Kidney (tissue), 14 donors: Measurements from ENCODE around the gene GSDME. TPM values are rescaled to one million over a fixed set of nuclear protein-coding genes. Genes with fewer than 3 reads are reported as not detected.

ENCODE experiments used
- DNase-seq, 5 donors: peaks; one replicate each; pipeline ENCODE4 v3.0.0-alpha.2; 2013 to 2020
- FAIRE-seq: peaks from 2 replicates; lab custom pipeline; 2012; peaks lifted over from hg19 to GRCh38; lab: Jason Lieb, UNC
- H3K27ac ChIP-seq, 2 donors: one replicate each; pipeline ENCODE4 v1.7.0; 2013; ENCODE audit warnings: low read depth in 2 of 2, low read length in 2 of 2, inconsistent platforms in 1 of 2
- H3K27me3 ChIP-seq: one replicate; pipeline ENCODE4 v1.7.1; 2013; ENCODE audit warnings: low read length, inconsistent platforms; ENCODE audit not compliant: control insufficient read depth, insufficient read depth
- H3K36me3 ChIP-seq, 3 donors: one replicate each; pipeline versions ENCODE4 v1.7.0 to v1.7.1; 2013; ENCODE audit warnings: low read length in 3 of 3, control low read depth in 1 of 3, inconsistent platforms in 1 of 3; ENCODE audit not compliant: insufficient read depth in 3 of 3, control insufficient read depth in 2 of 3
- H3K4me1 ChIP-seq, 3 donors: one replicate each; pipeline versions ENCODE4 v1.7.0 to v1.7.1; 2013; ENCODE audit warnings: low read length in 3 of 3, inconsistent platforms in 1 of 3, low read depth in 1 of 3; ENCODE audit not compliant: control insufficient read depth in 2 of 3, insufficient read depth in 2 of 3
- H3K4me3 ChIP-seq, 3 donors: one replicate each; pipeline versions ENCODE4 v1.7.0 to v1.8.1; 2013; ENCODE audit warnings: low read length in 3 of 3, control low read depth in 1 of 3, inconsistent platforms in 1 of 3
- H3K9ac ChIP-seq, 3 donors: one replicate each; pipeline versions ENCODE4 v1.7.0 to v1.7.1; 2013; ENCODE audit warnings: low read length in 3 of 3, control low read depth in 1 of 3, inconsistent platforms in 1 of 3
- H3K9me3 ChIP-seq, 3 donors: one replicate each; pipeline versions ENCODE4 v1.7.0 to v1.7.1; 2013; ENCODE audit warnings: low read length in 3 of 3, control low read depth in 1 of 3, inconsistent platforms in 1 of 3; ENCODE audit not compliant: control insufficient read depth in 2 of 3, insufficient read depth in 1 of 3
- intact Hi-C: fragments of 100-400 bp; cut with DNase I; formaldehyde crosslinking; loops from one replicate; pipeline ENCODE4 v1.11.1; 2022
- polyA plus RNA-seq: library from polyadenylated mRNA; stranded (reverse); fragments of 350-450 nt; fragmentation: Illumina TruSeq; extraction: RNeasy Lipid Tissue Mini Kit (QIAGEN cat#74804); gene quantifications from one replicate; pipeline ENCODE4 v1.2.3, GENCODE V29; 2014; ENCODE audit warnings: low read depth, low replicate concordance; ENCODE audit not compliant: insufficient read depth
- total RNA-seq: library from RNA; stranded (reverse); fragmentation: NEBNext Ultra II Directional; extraction: Animal tissue kit (Norgen Biotek cat#: 25700); gene quantifications from one replicate; pipeline ENCODE4 v1.2.1, GENCODE V29; 2021
- TF ChIP-seq, protein P1 (sequence below): IDR thresholded peaks from 3 replicates; pipeline ENCODE4 v1.5.1; 2012; ENCODE audit warnings: mild to moderate bottlenecking, moderate library complexity, borderline replicate concordance; ENCODE audit not compliant: insufficient read depth; ENCODE audit errors: extremely low read depth
- donor health status: control.
- donor health status: control.
- donor health status: control.
- donor health status: control.
- donor health status: control.
- donor health status: DM: yes; HTN: yes; CAD: no.
- donor health status: Normal renal cell carcinoma (clear cell type).

The GSDME gene
- total and polyA plus RNA-seq, 2 donors from 2014 or later, result 11.7 to 16.8 TPM

DNA sequence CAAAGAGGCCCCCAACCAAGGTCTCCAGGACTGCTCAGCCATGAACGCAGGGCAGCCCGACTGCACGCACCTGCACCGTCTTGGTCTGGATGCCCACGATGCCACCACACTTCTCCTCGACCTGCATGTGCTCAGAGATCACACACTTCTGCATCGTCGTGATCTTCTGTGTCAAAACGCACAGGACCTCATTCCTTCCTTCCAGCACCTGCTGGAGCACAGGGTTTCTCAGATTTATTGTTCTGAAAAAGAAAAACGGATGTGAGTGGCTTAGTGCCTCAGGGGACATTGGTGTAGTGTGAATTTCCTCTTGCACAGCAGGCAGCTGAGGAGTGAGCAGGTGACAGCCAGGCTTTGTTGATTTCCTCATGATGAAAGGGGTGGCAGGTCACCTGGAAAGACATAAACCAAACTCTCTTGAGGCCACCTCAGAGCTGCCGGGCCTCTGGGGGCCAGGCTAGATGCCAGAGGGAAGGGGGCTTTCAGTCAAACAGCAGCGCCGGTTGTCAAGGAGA lies 38.2 kb downstream of the GSDME start:
- H3K4me3 ChIP-seq, result no peak overlapping the region
- intact Hi-C loops, result no loop called here
- DNase-seq, result peak in 3 of 5 donors; percentile 48 to 61 (median 53)
- H3K27me3 ChIP-seq, result no peaks in the 10 kb centered on the region
- no peaks in the 10 kb centered on the region for H3K9me3 ChIP-seq
- TF ChIP-seq, protein P1, sequence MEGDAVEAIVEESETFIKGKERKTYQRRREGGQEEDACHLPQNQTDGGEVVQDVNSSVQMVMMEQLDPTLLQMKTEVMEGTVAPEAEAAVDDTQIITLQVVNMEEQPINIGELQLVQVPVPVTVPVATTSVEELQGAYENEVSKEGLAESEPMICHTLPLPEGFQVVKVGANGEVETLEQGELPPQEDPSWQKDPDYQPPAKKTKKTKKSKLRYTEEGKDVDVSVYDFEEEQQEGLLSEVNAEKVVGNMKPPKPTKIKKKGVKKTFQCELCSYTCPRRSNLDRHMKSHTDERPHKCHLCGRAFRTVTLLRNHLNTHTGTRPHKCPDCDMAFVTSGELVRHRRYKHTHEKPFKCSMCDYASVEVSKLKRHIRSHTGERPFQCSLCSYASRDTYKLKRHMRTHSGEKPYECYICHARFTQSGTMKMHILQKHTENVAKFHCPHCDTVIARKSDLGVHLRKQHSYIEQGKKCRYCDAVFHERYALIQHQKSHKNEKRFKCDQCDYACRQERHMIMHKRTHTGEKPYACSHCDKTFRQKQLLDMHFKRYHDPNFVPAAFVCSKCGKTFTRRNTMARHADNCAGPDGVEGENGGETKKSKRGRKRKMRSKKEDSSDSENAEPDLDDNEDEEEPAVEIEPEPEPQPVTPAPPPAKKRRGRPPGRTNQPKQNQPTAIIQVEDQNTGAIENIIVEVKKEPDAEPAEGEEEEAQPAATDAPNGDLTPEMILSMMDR, result no peak
- no peaks in the 10 kb centered on the region for H3K36me3 ChIP-seq
- no peaks in the 10 kb centered on the region for H3K4me1 ChIP-seq
- FAIRE-seq, result no peak
- H3K27ac ChIP-seq, result no peak overlapping the region
- H3K9ac ChIP-seq, result no peak overlapping the region

DNA sequence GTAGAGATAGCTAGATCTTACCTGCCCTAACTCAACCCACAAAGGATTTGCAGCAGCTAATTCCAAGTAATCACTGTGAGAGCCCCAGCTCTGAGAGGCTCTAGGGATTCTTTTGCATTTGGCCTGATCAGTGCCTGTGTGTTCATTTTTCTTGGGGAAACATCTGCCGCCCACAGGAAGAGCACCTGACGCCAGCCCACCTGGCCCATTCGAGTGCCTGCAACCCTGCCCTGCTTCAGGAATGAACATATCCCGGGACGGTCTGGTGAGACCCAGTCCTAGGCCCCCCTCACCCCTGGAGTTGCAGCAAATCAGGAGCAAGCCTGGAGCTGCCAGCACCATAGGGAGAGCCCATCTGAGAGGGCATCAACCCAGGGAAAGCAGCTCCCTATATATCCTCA lies 38.8 kb downstream of the GSDME start:
- Histone ChIP-seq H3K9ac (no peak overlapping the region), H3K9me3 (no peaks in the 10 kb centered on the region), H3K36me3 (no peaks in the 10 kb centered on the region), H3K27me3 (no peaks in the 10 kb centered on the region), H3K4me1 (no peaks in the 10 kb centered on the region), H3K27ac (no peak overlapping the region), H3K4me3 (no peak overlapping the region)
- TF ChIP-seq, protein P1, result no peak
- intact Hi-C loops, result no loop called here
- FAIRE-seq (no peak), DNase-seq (no peak)

DNA sequence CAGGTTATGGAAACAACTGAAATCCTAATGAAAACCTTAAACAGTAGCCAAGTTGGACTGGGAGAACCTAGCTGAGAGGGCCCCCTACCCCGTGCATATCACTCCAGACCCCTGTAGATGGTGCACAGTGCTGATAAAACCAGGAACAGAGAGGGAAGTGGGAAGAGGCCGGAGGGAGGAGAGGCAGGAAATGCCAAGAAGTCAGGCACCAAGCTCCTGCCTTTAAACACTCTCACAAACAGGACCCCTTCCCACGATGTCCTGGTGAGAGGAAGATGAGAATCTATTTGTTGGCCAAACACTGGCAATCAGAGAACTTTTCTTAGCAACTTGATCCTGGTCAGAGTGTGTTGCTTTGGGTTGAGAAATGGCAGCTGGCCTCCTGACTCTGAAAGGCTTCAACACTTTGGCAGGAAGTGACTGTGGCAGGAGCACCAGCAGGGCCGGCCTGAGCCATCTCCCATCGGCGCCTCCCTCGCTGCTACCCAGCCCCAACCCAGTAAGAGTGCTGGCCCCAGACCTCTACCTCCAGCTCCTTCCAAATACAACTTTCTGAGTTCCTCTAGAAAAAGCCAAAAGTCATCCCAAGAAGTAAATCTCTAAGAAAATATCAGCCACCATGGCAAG lies 39.5 kb downstream of the GSDME start:
- Histone ChIP-seq H3K9ac (no peak overlapping the region), H3K9me3 (no peaks in the 10 kb centered on the region), H3K4me3 (no peak overlapping the region), H3K36me3 (no peaks in the 10 kb centered on the region), H3K4me1 (no peaks in the 10 kb centered on the region), H3K27ac (no peak overlapping the region), H3K27me3 (no peaks in the 10 kb centered on the region)
- FAIRE-seq (no peak), DNase-seq (peak in 1 of 5 donors; percentile 9)
- intact Hi-C loops, result no loop called here
- TF ChIP-seq, protein P1, result no peak
